K562 (cell line): ENCODE results near the gene SLC5A5. TPM values are rescaled to one million over a fixed set of nuclear protein-coding genes. Genes with fewer than 3 reads are reported as not detected.
A peak's percentile ranks its signal among the peaks of the same experiment; 100 is the strongest.

Experiments used
- CEBPZ ChIP-seq: fragments of 150-350 bp; IDR thresholded peaks from 2 replicates; pipeline ENCODE4 v1.6.1; 2014; ENCODE audit warnings: low read depth, mild to moderate bottlenecking, low read length, borderline replicate concordance
- DLX4 ChIP-seq: fragments of 250-450 bp; sonication (Bioruptor Pico); IDR thresholded peaks from 2 replicates; pipeline ENCODE4 v1.6.1; 2021; ENCODE audit warnings: mild to moderate bottlenecking
- MGA ChIP-seq: fragments of 450-650 bp; IDR thresholded peaks from 2 replicates; pipeline ENCODE4 v1.6.1; 2016; ENCODE audit warnings: mild to moderate bottlenecking, moderate library complexity
- RBM22 ChIP-seq: fragments of 200-400 bp; formaldehyde crosslinking; IDR thresholded peaks from 2 replicates; pipeline ENCODE4 v1.6.1; 2018; ENCODE audit warnings: low read length, low read depth; ENCODE audit not compliant: poor library complexity, severe bottlenecking
- SIRT6 ChIP-seq: IDR thresholded peaks from one replicate; pipeline ENCODE4 v1.6.1; 2012; ENCODE audit warnings: low read depth, mild to moderate bottlenecking, control low read depth, inconsistent platforms, low read length, moderate library complexity
- SLC30A9 ChIP-seq: fragments of 250-450 bp; sonication (Bioruptor Pico); IDR thresholded peaks from 2 replicates; pipeline ENCODE4 v1.8.0; 2022; ENCODE audit warnings: mild to moderate bottlenecking, moderate library complexity
- SRF ChIP-seq, 2 experiments: fragments of 250-450, 450-650 bp in 1 of 2; sonication (Bioruptor Pico) in 1 of 2; sonication (generic) in 1 of 2; formaldehyde crosslinking; IDR thresholded peaks; 2 replicates each; pipeline versions ENCODE4 v1.5.0 to v1.5.1; 2020 to 2022; ENCODE audit warnings: mild to moderate bottlenecking in 1 of 2, missing genetic modification reagents in 1 of 2
- ZNF740 ChIP-seq, 3 experiments: fragments of 200-800 bp in 1 of 3; sonication (Bioruptor generic) in 1 of 3; sonication (generic) in 1 of 3; formaldehyde crosslinking in 1 of 3; IDR thresholded peaks; 2 replicates each; pipeline versions ENCODE4 v1.6.1 to v1.8.0; 2016 to 2022; ENCODE audit warnings: mild to moderate bottlenecking in 2 of 3, missing compliant biosample characterization in 2 of 3, missing genetic modification characterization in 2 of 3, missing genetic modification reagents in 1 of 3
- polyA plus RNA-seq, 8 experiments: library from polyadenylated mRNA; depleted of rRNA in 4 of 8; stranded (reverse) in 5 of 8; unstranded in 3 of 8; fragments of >200 nt; fragmentation: Nextera tagmentation in 2 of 8; fragmentation: Illumina TruSeq in 1 of 8; extraction: Ambion mirVana in 2 of 8; extraction: Trizol in 1 of 8; gene quantifications; 2 replicates each; pipeline versions ENCODE4 v1.2.1 to v1.2.3, GENCODE V29; 2011 to 2014; ENCODE audit warnings: inconsistent platforms in 1 of 8, missing spikeins in 1 of 8
- total RNA-seq, 7 experiments: library from RNA; depleted of rRNA in 6 of 7; stranded (reverse); fragments of >200 nt in 6 of 7; fragmentation: Illumina TruSeq in 2 of 7; extraction: Trizol in 2 of 7; gene quantifications; 2 replicates each; pipeline versions ENCODE4 v1.2.1 to v1.2.3, GENCODE V29; 2011 to 2021; ENCODE audit warnings: low replicate concordance in 1 of 7

SLC5A5 gene
- total and polyA plus RNA-seq, 9 of the 15 experiments (the other 6 are each of a cell fraction or from before 2014, with no cell fraction given) = 0.10 to 0.73 (median 0.23) TPM

GRCh38 chr19:17942582-17943273 is 71.0 kb downstream of the SLC5A5 start (continued):
- TF ChIP-seq MGA (peak; percentile 93), SLC30A9 (CRISPR knock-in tag) (no peak), CEBPZ (no peak), ZNF740 (CRISPR knock-in tag; IDR thresholded peaks at IDR 0.05) (peak; percentile 49; the same call in 1 of the 2 replicates), ZNF740 (tag; IDR thresholded peaks at IDR 0.05) (no peak; a peak in 1 of 4 replicates), SIRT6 (no peak), SRF (CRISPR knock-in tag; IDR thresholded peaks at IDR 0.05) (no peak), DLX4 (CRISPR knock-in tag) (no peak), RBM22 (no peak)
